Activated naive CD4-positive, alpha-beta T cell treated with anti-CD3 and anti-CD28 coated beads, Interleukin-2, amount 50 U/mL, for 72 hours (primary cell): ENCODE results near the gene TRIM27. TPM values are rescaled to one million over a fixed set of nuclear protein-coding genes. Genes with fewer than 3 reads are reported as not detected.
"Not testable (repeated sequence)": the region's sequence is repeated elsewhere in the genome, so short reads cannot be mapped to it uniquely, and the experiment has no call there.

Experiments
- ATAC-seq, 2 donors: fragments of 150-1000 bp; cut with Tn5 transposase; 2 replicates each; pipeline ENCODE4 v1.10.0; 2021; ENCODE audit warnings: mild to moderate bottlenecking in 2 of 2, moderate library complexity in 2 of 2
- DNase-seq, 2 donors: peaks; one replicate each; pipeline ENCODE4 v3.0.0; 2021 to 2022; ENCODE audit warnings: low spot score in 2 of 2
- H3K27ac Mint-ChIP-seq, 2 donors: one replicate each; pipeline ENCODE4 v1.8.0; 2022; ENCODE audit warnings: mild to moderate bottlenecking in 2 of 2, mixed read lengths in 2 of 2
- H3K36me3 Mint-ChIP-seq, 2 donors: one replicate each; pipeline ENCODE4 v1.8.0; 2022; ENCODE audit warnings: mixed read lengths in 2 of 2
- H3K9me3 Mint-ChIP-seq, 2 donors: one replicate each; pipeline ENCODE4 v1.8.0; 2022; ENCODE audit warnings: mixed read lengths in 2 of 2
- total RNA-seq, 2 donors: library from RNA; stranded (reverse); gene quantifications; one replicate each; pipeline ENCODE4 v1.2.3, GENCODE V29; 2022

The TRIM27 gene
- total RNA-seq, 2 donors from 2014 or later: 34.3 to 45.4 TPM

GRCh38 chr6:28860581-28860980, 63.2 kb downstream of the TRIM27 start:
- H3K9me3 Mint-ChIP-seq: peaks cover 3 to 5% of the 10 kb centered on the region in 2 donors
- DNase-seq (no peak), ATAC-seq (no peak)
- peaks cover 18 to 19% of the 10 kb centered on the region in 2 donors for H3K36me3 Mint-ChIP-seq
- no peak overlapping the region for H3K27ac Mint-ChIP-seq

GRCh38 chr6:28858963-28859362, 64.8 kb downstream of the TRIM27 start:
- H3K27ac Mint-ChIP-seq: no peak overlapping the region
- peaks cover 14% of the 10 kb centered on the region in 2 donors for H3K36me3 Mint-ChIP-seq
- peaks cover 0 to 3% of the 10 kb centered on the region in 2 donors for H3K9me3 Mint-ChIP-seq
- ATAC-seq: no peak
- no peak for DNase-seq

- H3K36me3 Mint-ChIP-seq: peaks cover 4 to 6% of the 10 kb centered on the region in 2 donors
- no peak overlapping the region for H3K27ac Mint-ChIP-seq
- ATAC-seq (no peak), DNase-seq (no peak)
- H3K9me3 Mint-ChIP-seq: no peaks in the 10 kb centered on the region
Measured at GRCh38 chr6:28856620-28857005, 67.2 kb downstream of the TRIM27 start.

GRCh38 chr6:28854405-28854804, 69.4 kb downstream of the TRIM27 start:
- H3K36me3 Mint-ChIP-seq, H3K9me3 Mint-ChIP-seq, ATAC-seq, DNase-seq, H3K27ac Mint-ChIP-seq: not testable (repeated sequence)

Other genes with a start within 250 kb of the TRIM27 start
- under 1 TPM; 0.16 to 0.53 TPM for gene ZNF311, start 81.3 kb upstream of the TRIM27 start, total RNA-seq
- not detected for gene OR2W1, start 121.2 kb upstream of the TRIM27 start, total RNA-seq
- gene OR2B3, start 163.3 kb upstream of the TRIM27 start, total RNA-seq: not detected
- not detected for gene OR2J1, start 175.5 kb upstream of the TRIM27 start, total RNA-seq
- gene OR2J3, start 184.1 kb upstream of the TRIM27 start, total RNA-seq: not detected
- gene OR2J2, start 246.9 kb upstream of the TRIM27 start, total RNA-seq: not detected